ENCODE results near the gene ZAR1L.

GRCh38 chr13:32317716-32318465 is 2.7 kb upstream of the ZAR1L start:
- TF ChIP-seq, protein P1, sequence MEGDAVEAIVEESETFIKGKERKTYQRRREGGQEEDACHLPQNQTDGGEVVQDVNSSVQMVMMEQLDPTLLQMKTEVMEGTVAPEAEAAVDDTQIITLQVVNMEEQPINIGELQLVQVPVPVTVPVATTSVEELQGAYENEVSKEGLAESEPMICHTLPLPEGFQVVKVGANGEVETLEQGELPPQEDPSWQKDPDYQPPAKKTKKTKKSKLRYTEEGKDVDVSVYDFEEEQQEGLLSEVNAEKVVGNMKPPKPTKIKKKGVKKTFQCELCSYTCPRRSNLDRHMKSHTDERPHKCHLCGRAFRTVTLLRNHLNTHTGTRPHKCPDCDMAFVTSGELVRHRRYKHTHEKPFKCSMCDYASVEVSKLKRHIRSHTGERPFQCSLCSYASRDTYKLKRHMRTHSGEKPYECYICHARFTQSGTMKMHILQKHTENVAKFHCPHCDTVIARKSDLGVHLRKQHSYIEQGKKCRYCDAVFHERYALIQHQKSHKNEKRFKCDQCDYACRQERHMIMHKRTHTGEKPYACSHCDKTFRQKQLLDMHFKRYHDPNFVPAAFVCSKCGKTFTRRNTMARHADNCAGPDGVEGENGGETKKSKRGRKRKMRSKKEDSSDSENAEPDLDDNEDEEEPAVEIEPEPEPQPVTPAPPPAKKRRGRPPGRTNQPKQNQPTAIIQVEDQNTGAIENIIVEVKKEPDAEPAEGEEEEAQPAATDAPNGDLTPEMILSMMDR (tag by site-specific recombination; IDR thresholded peaks at IDR 0.05) = no peak
- TF ChIP-seq ZBTB11 (tag by site-specific recombination; conservative IDR thresholded peaks at IDR 0.05; ENCODE audit: low read depth) (no peak), ZNF350 (tag by site-specific recombination; IDR thresholded peaks at IDR 0.05) (no peak)
- TF ChIP-seq, protein P2, sequence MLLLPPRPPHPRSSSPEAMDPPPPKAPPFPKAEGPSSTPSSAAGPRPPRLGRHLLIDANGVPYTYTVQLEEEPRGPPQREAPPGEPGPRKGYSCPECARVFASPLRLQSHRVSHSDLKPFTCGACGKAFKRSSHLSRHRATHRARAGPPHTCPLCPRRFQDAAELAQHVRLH (tag by site-specific recombination; IDR thresholded peaks at IDR 0.05) = no peak
- TF ChIP-seq, protein P3, sequence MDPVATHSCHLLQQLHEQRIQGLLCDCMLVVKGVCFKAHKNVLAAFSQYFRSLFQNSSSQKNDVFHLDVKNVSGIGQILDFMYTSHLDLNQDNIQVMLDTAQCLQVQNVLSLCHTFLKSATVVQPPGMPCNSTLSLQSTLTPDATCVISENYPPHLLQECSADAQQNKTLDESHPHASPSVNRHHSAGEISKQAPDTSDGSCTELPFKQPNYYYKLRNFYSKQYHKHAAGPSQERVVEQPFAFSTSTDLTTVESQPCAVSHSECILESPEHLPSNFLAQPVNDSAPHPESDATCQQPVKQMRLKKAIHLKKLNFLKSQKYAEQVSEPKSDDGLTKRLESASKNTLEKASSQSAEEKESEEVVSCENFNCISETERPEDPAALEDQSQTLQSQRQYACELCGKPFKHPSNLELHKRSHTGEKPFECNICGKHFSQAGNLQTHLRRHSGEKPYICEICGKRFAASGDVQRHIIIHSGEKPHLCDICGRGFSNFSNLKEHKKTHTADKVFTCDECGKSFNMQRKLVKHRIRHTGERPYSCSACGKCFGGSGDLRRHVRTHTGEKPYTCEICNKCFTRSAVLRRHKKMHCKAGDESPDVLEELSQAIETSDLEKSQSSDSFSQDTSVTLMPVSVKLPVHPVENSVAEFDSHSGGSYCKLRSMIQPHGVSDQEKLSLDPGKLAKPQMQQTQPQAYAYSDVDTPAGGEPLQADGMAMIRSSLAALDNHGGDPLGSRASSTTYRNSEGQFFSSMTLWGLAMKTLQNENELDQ (tag by site-specific recombination; IDR thresholded peaks at IDR 0.05; ENCODE audit: low read depth) = no peak

Measured in HEK293 (cell line).